PFSK-1 (cell line): ENCODE data around the gene PINK1.

Source experiments
- POLR2AphosphoS5 ChIP-seq: IDR thresholded peaks from 2 replicates; pipeline ENCODE4 v1.6.1; 2012; ENCODE audit warnings: low read depth, mild to moderate bottlenecking, control low read depth, low read length, moderate library complexity
- TAF1 ChIP-seq: IDR thresholded peaks from 2 replicates; pipeline ENCODE4 v1.6.1; 2012; ENCODE audit warnings: low read length, control low read depth, borderline replicate concordance; ENCODE audit not compliant: insufficient read depth
- TF ChIP-seq, protein P1 (sequence below), 2 experiments: IDR thresholded peaks; 2 replicates each; pipeline versions ENCODE4 v1.6.1 to v1.8.0; 2011 to 2012; ENCODE audit warnings: low read depth in 2 of 2, low read length in 2 of 2, control low read depth in 1 of 2, inconsistent platforms in 1 of 2, mild to moderate bottlenecking in 1 of 2, moderate library complexity in 1 of 2; ENCODE audit not compliant: insufficient read depth in 1 of 2

DNA sequence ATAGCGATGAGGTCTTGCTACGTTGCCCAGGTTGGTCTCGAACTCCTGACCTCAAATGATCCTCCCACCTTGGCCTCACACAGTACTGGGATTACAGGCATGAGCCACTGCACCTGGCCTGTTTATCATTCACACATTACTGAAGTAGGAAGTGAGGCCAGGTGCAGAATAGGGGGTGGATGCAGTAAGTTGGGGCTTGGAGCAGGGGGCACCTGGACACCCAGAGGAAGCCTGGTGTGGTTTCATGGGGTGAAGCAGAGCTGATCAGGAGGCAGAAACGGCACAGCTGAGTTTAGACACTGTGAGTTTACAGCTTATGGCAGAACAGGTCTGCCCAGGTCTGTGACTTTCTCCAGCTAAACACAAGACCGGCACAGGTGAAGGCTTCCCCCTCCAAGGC lies 39.5 kb upstream of the PINK1 start:
- TF ChIP-seq, protein P1, sequence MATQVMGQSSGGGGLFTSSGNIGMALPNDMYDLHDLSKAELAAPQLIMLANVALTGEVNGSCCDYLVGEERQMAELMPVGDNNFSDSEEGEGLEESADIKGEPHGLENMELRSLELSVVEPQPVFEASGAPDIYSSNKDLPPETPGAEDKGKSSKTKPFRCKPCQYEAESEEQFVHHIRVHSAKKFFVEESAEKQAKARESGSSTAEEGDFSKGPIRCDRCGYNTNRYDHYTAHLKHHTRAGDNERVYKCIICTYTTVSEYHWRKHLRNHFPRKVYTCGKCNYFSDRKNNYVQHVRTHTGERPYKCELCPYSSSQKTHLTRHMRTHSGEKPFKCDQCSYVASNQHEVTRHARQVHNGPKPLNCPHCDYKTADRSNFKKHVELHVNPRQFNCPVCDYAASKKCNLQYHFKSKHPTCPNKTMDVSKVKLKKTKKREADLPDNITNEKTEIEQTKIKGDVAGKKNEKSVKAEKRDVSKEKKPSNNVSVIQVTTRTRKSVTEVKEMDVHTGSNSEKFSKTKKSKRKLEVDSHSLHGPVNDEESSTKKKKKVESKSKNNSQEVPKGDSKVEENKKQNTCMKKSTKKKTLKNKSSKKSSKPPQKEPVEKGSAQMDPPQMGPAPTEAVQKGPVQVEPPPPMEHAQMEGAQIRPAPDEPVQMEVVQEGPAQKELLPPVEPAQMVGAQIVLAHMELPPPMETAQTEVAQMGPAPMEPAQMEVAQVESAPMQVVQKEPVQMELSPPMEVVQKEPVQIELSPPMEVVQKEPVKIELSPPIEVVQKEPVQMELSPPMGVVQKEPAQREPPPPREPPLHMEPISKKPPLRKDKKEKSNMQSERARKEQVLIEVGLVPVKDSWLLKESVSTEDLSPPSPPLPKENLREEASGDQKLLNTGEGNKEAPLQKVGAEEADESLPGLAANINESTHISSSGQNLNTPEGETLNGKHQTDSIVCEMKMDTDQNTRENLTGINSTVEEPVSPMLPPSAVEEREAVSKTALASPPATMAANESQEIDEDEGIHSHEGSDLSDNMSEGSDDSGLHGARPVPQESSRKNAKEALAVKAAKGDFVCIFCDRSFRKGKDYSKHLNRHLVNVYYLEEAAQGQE (IDR thresholded peaks at IDR 0.05; ENCODE audit: insufficient read depth in 1 of 2, low read depth in 2 of 2, low read length in 2 of 2), result no peak
- TF ChIP-seq POLR2AphosphoS5, result no peak
- no peak for TF ChIP-seq TAF1
